Gastrocnemius medialis (tissue), 4 donors: ENCODE data around the gene AEBP1. TPM values are rescaled to one million over a fixed set of nuclear protein-coding genes. Genes with fewer than 3 reads are reported as not detected.

Experiments
- ATAC-seq, 2 donors: fragments of 150-250 bp; one replicate each; pipeline ENCODE4 v1.9.1; 2016
- DNase-seq, 2 donors: peaks; one replicate each; pipeline ENCODE4 v3.0.0-alpha.2; 2019
- H3K27ac ChIP-seq, 4 donors: fragments of 200-600 bp; sonication (generic); 1 replicate in 1 of 4; 2 replicates in 3 of 4; pipeline ENCODE4 v1.5.1; 2016 to 2018; ENCODE audit warnings: mild to moderate bottlenecking in 2 of 4, moderate library complexity in 1 of 4
- H3K27me3 ChIP-seq, 3 donors: fragments of 200-600 bp; sonication (generic) in 2 of 3; 1 replicate in 1 of 3; 2 replicates in 2 of 3; pipeline versions ENCODE4 v1.5.1 to v1.6.0; 2016 to 2019; ENCODE audit warnings: mild to moderate bottlenecking in 1 of 3, moderate library complexity in 1 of 3
- H3K36me3 ChIP-seq, 2 donors: fragments of 200-600 bp; sonication (generic) in 1 of 2; one replicate each; pipeline ENCODE4 v1.5.1; 2017 to 2018
- H3K4me1 ChIP-seq, 2 donors: fragments of 200-600 bp; sonication (generic) in 1 of 2; one replicate each; pipeline ENCODE4 v1.5.1; 2016 to 2017; ENCODE audit warnings: mild to moderate bottlenecking in 2 of 2
- H3K4me3 ChIP-seq, 4 donors: fragments of 200-600 bp; sonication (generic) in 3 of 4; 1 replicate in 1 of 4; 2 replicates in 3 of 4; pipeline ENCODE4 v1.5.1; 2016 to 2019; ENCODE audit warnings: mild to moderate bottlenecking in 2 of 4
- H3K9me3 ChIP-seq, 3 donors: fragments of 200-600 bp; sonication (generic) in 2 of 3; 1 replicate in 1 of 3; 2 replicates in 2 of 3; pipeline ENCODE4 v1.5.1; 2016 to 2019
- CTCF ChIP-seq, 5 experiments: fragments of 450-650 bp in 3 of 5; fragments of 200-600 bp in 2 of 5; sonication (generic) in 2 of 5; IDR thresholded peaks in 4 of 5; conservative IDR thresholded peaks in 1 of 5; 1 replicate in 4 of 5; 2 replicates in 1 of 5; pipeline ENCODE4 v1.5.1; 2016 to 2019; ENCODE audit warnings: antibody characterized with exemption in 5 of 5, mild to moderate bottlenecking in 3 of 5, moderate library complexity in 3 of 5
- POLR2A ChIP-seq, 2 donors: fragments of 450-650 bp; IDR thresholded peaks; one replicate each; pipeline ENCODE4 v1.6.1; 2017; ENCODE audit warnings: antibody characterized with exemption in 2 of 2, mild to moderate bottlenecking in 2 of 2, moderate library complexity in 2 of 2
- in situ Hi-C, 4 donors: fragments of 200-750 bp; cut with MboI; loops; one replicate each; pipeline versions ENCODE4 v1.15.0 to v1.8.0; 2017; ENCODE audit warnings: low sequenced_read_pairs in 4 of 4
- intact Hi-C: fragments of 100-400 bp; cut with DNase I; formaldehyde crosslinking; loops from one replicate; pipeline ENCODE4 v1.15.1; 2023; ENCODE audit warnings: low total_unique reads
- total RNA-seq, 4 donors: library from RNA; depleted of rRNA; stranded (reverse); fragments of >200 nt; gene quantifications; one replicate each; pipeline versions ENCODE4 v1.1.0 to v1.2.3, GENCODE V29; 2016

The AEBP1 gene
- total RNA-seq, 4 donors from 2014 or later: 5.8 to 23.6 (median 15.9) TPM

GRCh38 chr7:44155191-44156185 is 51.3 kb downstream of the AEBP1 start:
- no peak for ATAC-seq
- H3K9me3 ChIP-seq: no peaks in the 10 kb centered on the region
- TF ChIP-seq CTCF (IDR thresholded peaks at IDR 0.05 in 4 of 5, conservative IDR thresholded peaks at IDR 0.05 in 1 of 5) (no peak), POLR2A (IDR thresholded peaks at IDR 0.05) (no peak)
- no peaks in the 10 kb centered on the region for H3K36me3 ChIP-seq
- no peak overlapping the region for H3K4me3 ChIP-seq
- no peaks in the 10 kb centered on the region for H3K27me3 ChIP-seq
- intact Hi-C loops: no loop called here
- in situ Hi-C loops: no loop called here
- DNase-seq: no peak
- H3K4me1 ChIP-seq: peaks cover 10 to 11% of the 10 kb centered on the region in 2 donors
- H3K27ac ChIP-seq: no peak overlapping the region

- in situ Hi-C loops: no loop called here
- peaks cover 10 to 11% of the 10 kb centered on the region in 2 donors for H3K4me1 ChIP-seq
- H3K9me3 ChIP-seq: no peaks in the 10 kb centered on the region
- DNase-seq: no peak
- no peaks in the 10 kb centered on the region for H3K27me3 ChIP-seq
- no peak overlapping the region for H3K27ac ChIP-seq
- TF ChIP-seq POLR2A (IDR thresholded peaks at IDR 0.05): no peak
- no peak for TF ChIP-seq CTCF (IDR thresholded peaks at IDR 0.05 in 4 of 5, conservative IDR thresholded peaks at IDR 0.05 in 1 of 5)
- no peaks in the 10 kb centered on the region for H3K36me3 ChIP-seq
- no peak for ATAC-seq
- intact Hi-C loops: no loop called here
- H3K4me3 ChIP-seq: no peak overlapping the region
Observed at GRCh38 chr7:44156453-44157010, 52.4 kb downstream of the AEBP1 start.

- Histone ChIP-seq H3K4me1 (peaks cover 10 to 11% of the 10 kb centered on the region in 2 donors), H3K4me3 (no peak overlapping the region), H3K36me3 (no peaks in the 10 kb centered on the region), H3K27ac (no peak overlapping the region), H3K9me3 (no peaks in the 10 kb centered on the region), H3K27me3 (no peaks in the 10 kb centered on the region)
- in situ Hi-C loops (no loop called here), intact Hi-C loops (no loop called here)
- TF ChIP-seq POLR2A (IDR thresholded peaks at IDR 0.05) (no peak), CTCF (IDR thresholded peaks at IDR 0.05 in 4 of 5, conservative IDR thresholded peaks at IDR 0.05 in 1 of 5) (no peak)
- DNase-seq (no peak), ATAC-seq (no peak)
Observed at GRCh38 chr7:44157116-44158080, 53.3 kb downstream of the AEBP1 start.

GRCh38 chr7:44158096-44158872 is 54.1 kb downstream of the AEBP1 start:
- no peak for DNase-seq
- in situ Hi-C loops (no loop called here), intact Hi-C loops (no loop called here)
- Histone ChIP-seq H3K4me1 (peaks cover 10 to 11% of the 10 kb centered on the region in 2 donors), H3K27ac (no peak overlapping the region), H3K36me3 (no peaks in the 10 kb centered on the region), H3K27me3 (no peaks in the 10 kb centered on the region), H3K9me3 (no peaks in the 10 kb centered on the region), H3K4me3 (no peak overlapping the region)
- no peak for ATAC-seq
- TF ChIP-seq POLR2A (IDR thresholded peaks at IDR 0.05) (no peak), CTCF (IDR thresholded peaks at IDR 0.05 in 4 of 5, conservative IDR thresholded peaks at IDR 0.05 in 1 of 5) (no peak)
